ENCODE data around the gene METTL24. TPM values are rescaled to one million over a fixed set of nuclear protein-coding genes. Genes with fewer than 3 reads are reported as not detected.

Gene METTL24
- total and polyA plus RNA-seq, 3 experiments from 2014 or later: 0.35 to 0.98 TPM; not detected in 1

GRCh38 chr6:110207652-110208051 is 150.5 kb downstream of the METTL24 start:
- peaks cover 31% of the 10 kb centered on the region for H3K36me3 ChIP-seq (ENCODE audit: insufficient read depth, low read length)
- ChIA-PET CTCF (no interaction called here), POLR2A (interaction anchor here (0.6 kb wide), 1 partner anchor 726 kb away, joined by 7 read pairs; no protein-coding TSS in a partner anchor)
- H3K27me3 ChIP-seq (ENCODE audit: insufficient read depth, low read length, poor library complexity, severe bottlenecking): no peaks in the 10 kb centered on the region
- H3K4me1 Mint-ChIP-seq: peaks cover 7 to 20% (median 15%) of the 10 kb centered on the region in 3 donors
- no peaks in the 10 kb centered on the region for H3K4me1 ChIP-seq (ENCODE audit: insufficient read depth, low read length)
- no peak overlapping the region for H3K27ac ChIP-seq (ENCODE audit: low read depth, low read length)
- no peaks in the 10 kb centered on the region for H3K9me3 Mint-ChIP-seq
- H3K9me3 ChIP-seq (ENCODE audit: low read length): no peaks in the 10 kb centered on the region
- H3K4me3 Mint-ChIP-seq: no peak overlapping the region
- H3K4me3 ChIP-seq (ENCODE audit: low read length): no peak overlapping the region
- H3K36me3 Mint-ChIP-seq: peaks cover 0 to 62% (median 13%) of the 10 kb centered on the region in 3 donors
- no peak overlapping the region for H3K27ac Mint-ChIP-seq
- no peak for DNase-seq
- H3K27me3 Mint-ChIP-seq: no peaks in the 10 kb centered on the region

GRCh38 chr6:110201151-110201884 is 156.8 kb downstream of the METTL24 start:
- Histone ChIP-seq H3K27ac (ENCODE audit: low read depth, low read length) (no peak overlapping the region), H3K27me3 (ENCODE audit: insufficient read depth, low read length, poor library complexity, severe bottlenecking) (no peaks in the 10 kb centered on the region), H3K4me1 (ENCODE audit: insufficient read depth, low read length) (no peaks in the 10 kb centered on the region), H3K36me3 (ENCODE audit: insufficient read depth, low read length) (no peaks in the 10 kb centered on the region), H3K9me3 (ENCODE audit: low read length) (no peaks in the 10 kb centered on the region), H3K4me3 (ENCODE audit: low read length) (no peak overlapping the region)
- DNase-seq: no peak
- POLR2A ChIA-PET: no interaction called here
- H3K9me3 Mint-ChIP-seq: no peaks in the 10 kb centered on the region
- CTCF ChIA-PET: no interaction called here
- H3K27ac Mint-ChIP-seq: peak overlapping the region in 1 of 8 donors; percentile 8
- H3K27me3 Mint-ChIP-seq: no peaks in the 10 kb centered on the region
- H3K36me3 Mint-ChIP-seq: peaks cover 0 to 38% (median 3%) of the 10 kb centered on the region in 3 donors
- H3K4me1 Mint-ChIP-seq: peaks cover 26 to 70% (median 54%) of the 10 kb centered on the region in 3 donors
- H3K4me3 Mint-ChIP-seq: no peak overlapping the region

GRCh38 chr6:110198561-110198960 is 159.6 kb downstream of the METTL24 start:
- H3K27ac Mint-ChIP-seq: no peak overlapping the region
- ChIA-PET POLR2A (no interaction called here), CTCF (interaction anchor here (0.7 to 1.4 kb wide), 3 partner anchors 13 to 20 kb away, joined by 3 read pairs; no protein-coding TSS in a partner anchor)

GRCh38 chr6:110196874-110197273 is 161.3 kb downstream of the METTL24 start:
- H3K4me3 ChIP-seq (ENCODE audit: low read length): no peak overlapping the region
- Mint-ChIP-seq H3K27me3 (no peaks in the 10 kb centered on the region), H3K4me1 (peaks cover 31 to 65% (median 56%) of the 10 kb centered on the region in 3 donors), H3K36me3 (peaks cover 0 to 30% (median 12%) of the 10 kb centered on the region in 3 donors), H3K9me3 (no peaks in the 10 kb centered on the region), H3K4me3 (no peak overlapping the region), H3K27ac (no peak overlapping the region)
- ChIA-PET CTCF (no interaction called here), POLR2A (no interaction called here)
- no peak overlapping the region for H3K27ac ChIP-seq (ENCODE audit: low read depth, low read length)
- H3K9me3 ChIP-seq (ENCODE audit: low read length): no peaks in the 10 kb centered on the region
- H3K27me3 ChIP-seq (ENCODE audit: insufficient read depth, low read length, poor library complexity, severe bottlenecking): no peaks in the 10 kb centered on the region
- H3K36me3 ChIP-seq (ENCODE audit: insufficient read depth, low read length): peaks cover 10% of the 10 kb centered on the region
- no peaks in the 10 kb centered on the region for H3K4me1 ChIP-seq (ENCODE audit: insufficient read depth, low read length)
- DNase-seq: no peak

More at GRCh38 chr6:110198561-110198960, 159.6 kb downstream of the METTL24 start:
- peaks cover 0 to 38% (median 12%) of the 10 kb centered on the region in 3 donors for H3K36me3 Mint-ChIP-seq
- H3K4me3 Mint-ChIP-seq: no peak overlapping the region
- Histone ChIP-seq H3K4me3 (ENCODE audit: low read length) (no peak overlapping the region), H3K36me3 (ENCODE audit: insufficient read depth, low read length) (peaks cover 9% of the 10 kb centered on the region), H3K9me3 (ENCODE audit: low read length) (no peaks in the 10 kb centered on the region), H3K27me3 (ENCODE audit: insufficient read depth, low read length, poor library complexity, severe bottlenecking) (no peaks in the 10 kb centered on the region), H3K4me1 (ENCODE audit: insufficient read depth, low read length) (no peaks in the 10 kb centered on the region), H3K27ac (ENCODE audit: low read depth, low read length) (no peak overlapping the region)
- H3K27me3 Mint-ChIP-seq: no peaks in the 10 kb centered on the region
- no peaks in the 10 kb centered on the region for H3K9me3 Mint-ChIP-seq
- H3K4me1 Mint-ChIP-seq: peaks cover 37 to 79% (median 68%) of the 10 kb centered on the region in 3 donors
- DNase-seq: no peak

- peaks cover 10% of the 10 kb centered on the region for H3K36me3 ChIP-seq (ENCODE audit: insufficient read depth, low read length)
- H3K4me3 ChIP-seq (ENCODE audit: low read length): no peak overlapping the region
- H3K27me3 ChIP-seq (ENCODE audit: insufficient read depth, low read length, poor library complexity, severe bottlenecking): no peaks in the 10 kb centered on the region
- no peaks in the 10 kb centered on the region for H3K9me3 ChIP-seq (ENCODE audit: low read length)
- Mint-ChIP-seq H3K27ac (peak overlapping the region in 1 of 8 donors; percentile 26), H3K4me3 (no peak overlapping the region), H3K4me1 (peaks cover 29 to 58% (median 47%) of the 10 kb centered on the region in 3 donors), H3K36me3 (peaks cover 0 to 30% (median 12%) of the 10 kb centered on the region in 3 donors), H3K27me3 (no peaks in the 10 kb centered on the region), H3K9me3 (no peaks in the 10 kb centered on the region)
- H3K27ac ChIP-seq (ENCODE audit: low read depth, low read length): no peak overlapping the region
- POLR2A ChIA-PET: no interaction called here
- no peak for DNase-seq
- CTCF ChIA-PET: interaction anchor here (1.6 kb wide), 1 partner anchor 9 kb away, joined by 3 read pairs; no protein-coding TSS in a partner anchor
- H3K4me1 ChIP-seq (ENCODE audit: insufficient read depth, low read length): no peaks in the 10 kb centered on the region
These were observed 162.5 kb downstream of the METTL24 start for GRCh38 chr6:110195639-110196038.

Other genes with a start within 250 kb of the METTL24 start
- gene WASF1, start 178.7 kb downstream of the METTL24 start, total RNA-seq: 1 to 10 TPM; 1.8 to 2.4 TPM
- 0.36 TPM for gene WASF1, start 178.7 kb downstream of the METTL24 start, polyA plus RNA-seq
- gene CDC40, start 177.9 kb downstream of the METTL24 start, total RNA-seq: 10 to 100 TPM; 26.5 to 27.3 TPM
- 21.8 TPM for gene CDC40, start 177.9 kb downstream of the METTL24 start, polyA plus RNA-seq
- not detected for gene DDO, start 57.2 kb upstream of the METTL24 start, total RNA-seq
- gene DDO, start 57.2 kb upstream of the METTL24 start, polyA plus RNA-seq: not detected
- gene SLC22A16, start 118.3 kb upstream of the METTL24 start, total RNA-seq: not detected
- not detected for gene SLC22A16, start 118.3 kb upstream of the METTL24 start, polyA plus RNA-seq

Data from CD8-positive, alpha-beta memory T cell (primary cell).